HG03139 (cell line): Measurements from ENCODE around the gene CYBRD1.

Experiments used
- ATAC-seq: cut with Tn5 transposase; IDR thresholded peaks from one replicate; pipeline ENCODE4 v1.9.1; 2021; ENCODE audit not compliant: unreplicated experiment

Gene CYBRD1

GRCh38 chr2:171598713-171599319, 76.5 kb downstream of the CYBRD1 start:
- ATAC-seq: peak; percentile 76

GRCh38 chr2:171600126-171600525, 77.9 kb downstream of the CYBRD1 start:
- no peak for ATAC-seq

GRCh38 chr2:171602352-171602751, 80.1 kb downstream of the CYBRD1 start:
- no peak for ATAC-seq
